Measurements from ENCODE around the gene RHOA. TPM values are rescaled to one million over a fixed set of nuclear protein-coding genes. Genes with fewer than 3 reads are reported as not detected.

RHOA gene
- total and polyA plus RNA-seq, 2 of the 13 experiments (the other 11 are each of a cell fraction or from before 2014, with no cell fraction given): 131 to 177 TPM

DNA sequence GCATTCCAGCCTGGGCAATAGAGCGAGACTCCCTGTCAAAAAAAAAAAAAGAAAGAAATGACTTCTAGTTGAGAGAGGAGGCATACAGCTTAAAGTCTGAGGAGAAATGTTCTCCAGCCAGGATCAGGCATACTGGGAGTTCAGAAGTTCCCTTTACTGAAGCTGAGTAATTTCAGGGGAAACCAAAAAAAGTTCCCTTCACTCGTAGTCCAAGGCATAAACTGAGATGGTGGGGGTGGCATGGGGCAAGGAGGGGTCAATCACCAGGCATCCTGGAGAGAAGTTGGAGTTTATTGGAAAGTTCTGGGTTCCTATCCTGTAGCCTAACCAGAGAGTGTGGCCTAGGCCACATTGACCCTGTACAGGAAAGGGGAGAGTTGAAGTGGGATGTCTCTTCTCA lies 59.5 kb downstream of the RHOA start (continued):
- TF ChIP-seq TFE3 (CRISPR knock-in tag; IDR thresholded peaks at IDR 0.05) (no peak), ZEB1 (IDR thresholded peaks at IDR 0.05; ENCODE audit: insufficient replicate concordance, low read depth) (no peak)

- H3K9me3 ChIP-seq (ENCODE audit: low read length): no peaks in the 10 kb centered on the region
- FAIRE-seq (no peak), ATAC-seq (peak; percentile 19), DNase-seq (ENCODE audit: low spot score) (no peak)
- BruUV-seq (replicated peaks): no TSS peak
- H3K27me3 ChIP-seq (ENCODE audit: control insufficient read depth in 1 of 2, insufficient read depth in 2 of 2, low read length in 2 of 2): no peaks in the 10 kb centered on the region
- H2AFZ ChIP-seq (ENCODE audit: low read length): peak overlapping the region; percentile 40
- peak overlapping the region; percentile 70 for H3K4me2 ChIP-seq (ENCODE audit: low read depth, low read length)
- H4K20me1 ChIP-seq (ENCODE audit: insufficient read depth, low read length): no peaks in the 10 kb centered on the region
- POLR2A ChIA-PET: interaction anchor here (0.6 to 5.3 kb wide), 9 partner anchors 12 to 344 kb away, joined by 3 to 50 read pairs (median 3); partner anchors contain the start of genes AMT, KLHDC8B, NICN1 and QRICH1
- H3K27ac ChIP-seq (ENCODE audit: extremely low read length, insufficient read depth, low read length): peak overlapping the region; percentile 56
- TF ChIP-seq, protein P1, sequence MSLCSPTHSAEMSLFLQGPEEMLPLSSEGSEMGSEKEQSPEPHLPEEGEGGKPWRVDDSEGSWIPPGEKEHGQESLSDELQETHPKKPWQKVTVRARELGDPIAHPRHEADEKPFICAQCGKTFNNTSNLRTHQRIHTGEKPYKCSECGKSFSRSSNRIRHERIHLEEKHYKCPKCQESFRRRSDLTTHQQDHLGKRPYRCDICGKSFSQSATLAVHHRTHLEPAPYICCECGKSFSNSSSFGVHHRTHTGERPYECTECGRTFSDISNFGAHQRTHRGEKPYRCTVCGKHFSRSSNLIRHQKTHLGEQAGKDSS (CRISPR knock-in tag; IDR thresholded peaks at IDR 0.05; ENCODE audit: borderline replicate concordance, low read depth): no peak
- TF ChIP-seq MBD4 (IDR thresholded peaks at IDR 0.05; ENCODE audit: borderline replicate concordance, low read length) (no peak), ZGPAT (CRISPR knock-in tag; IDR thresholded peaks at IDR 0.05) (0 out of 2 replicates have a peak, but pooled peaks have one; percentile 13), HOXD1 (CRISPR knock-in tag; IDR thresholded peaks at IDR 0.05) (no peak), MED13 (CRISPR knock-in tag; IDR thresholded peaks at IDR 0.05) (no peak), MAX (IDR thresholded peaks at IDR 0.05) (0 out of 2 replicates have a peak, but pooled peaks have one; percentile 4), ZNF563 (CRISPR knock-in tag; IDR thresholded peaks at IDR 0.05) (no peak), KDM5B (CRISPR knock-in tag; IDR thresholded peaks at IDR 0.05; ENCODE audit: borderline replicate concordance) (no peak), ZFP82 (CRISPR knock-in tag; IDR thresholded peaks at IDR 0.05; ENCODE audit: borderline replicate concordance) (no peak), SOX13 (IDR thresholded peaks at IDR 0.05) (no peak), SOX13 (CRISPR knock-in tag; conservative IDR thresholded peaks at IDR 0.05 in 1 of 2, IDR thresholded peaks at IDR 0.05 in 1 of 2) (no peak), ZNF569 (CRISPR knock-in tag; IDR thresholded peaks at IDR 0.05; ENCODE audit: borderline replicate concordance) (no peak), ZNF567 (CRISPR knock-in tag; IDR thresholded peaks at IDR 0.05; ENCODE audit: borderline replicate concordance) (no peak), ZNF20 (CRISPR knock-in tag; IDR thresholded peaks at IDR 0.05) (no peak), ZBTB7A (CRISPR knock-in tag; IDR thresholded peaks at IDR 0.05) (0 out of 2 replicates have a peak, but pooled peaks have one; percentile 28)
- CTCF ChIA-PET (ENCODE audit: low intra/inter-chr PET ratio, low total read pairs): no interaction called here
- H3K9ac ChIP-seq (ENCODE audit: insufficient read depth, low read depth, low read length): peak overlapping the region; percentile 31
- H3K4me1 ChIP-seq (ENCODE audit: insufficient read depth, low read length): peaks cover 67% of the 10 kb centered on the region
- peaks cover 0 to 2% of the 10 kb centered on the region in 2 experiments; a peak in 3 of 5 replicates for H3K36me3 ChIP-seq (replicated peaks in 1 of 2; ENCODE audit: control insufficient read depth in 1 of 2, insufficient read depth in 2 of 2, low read length in 2 of 2)
- WGBS (ENCODE audit: low lambda C conversion rate): 0% methylated on average over 1 of the region's 1 CpG
- in situ Hi-C loops (cut with HindIII; ENCODE audit: extremely low pct_ligation_motif_present, low pct_unique_long_range_greater_than_20kb) (no loop called here), intact Hi-C loops (cut with micrococcal nuclease; ENCODE audit: unreplicated experiment) (no loop called here)
- H3K4me3 ChIP-seq (replicated peaks in 1 of 3; ENCODE audit: insufficient read depth in 1 of 3, low read depth in 2 of 3, low read length in 3 of 3): peak overlapping the region in 2 of 3 experiments; percentile 27 to 32; a peak in 5 of 6 replicates
- peaks cover 5% of the 10 kb centered on the region for H3K79me2 ChIP-seq (ENCODE audit: insufficient read depth, low read length)
Measured at GRCh38 chr3:49351521-49352011, 60.2 kb downstream of the RHOA start.
